ENCODE data around the gene ATP7B.

DNA sequence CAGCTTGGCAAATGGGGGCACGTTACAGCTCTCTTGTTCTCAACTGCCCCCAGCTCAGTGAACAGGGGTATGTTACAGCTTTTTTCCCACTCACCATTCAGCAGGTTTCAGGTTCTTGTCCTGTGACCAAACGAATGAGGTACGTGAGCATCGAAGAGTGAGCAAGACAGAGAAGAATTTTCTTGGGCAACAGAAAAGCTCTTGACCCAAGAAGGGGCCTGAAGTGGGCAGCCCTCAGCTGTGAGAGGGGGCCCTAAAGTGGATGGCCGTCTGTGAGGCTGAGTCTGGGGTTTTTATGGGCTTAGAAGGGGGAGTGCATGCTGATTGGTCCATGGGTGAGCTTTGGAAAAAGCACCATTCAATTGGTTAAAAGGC lies 128.0 kb downstream of the ATP7B start:
- TF ChIP-seq, protein P1, sequence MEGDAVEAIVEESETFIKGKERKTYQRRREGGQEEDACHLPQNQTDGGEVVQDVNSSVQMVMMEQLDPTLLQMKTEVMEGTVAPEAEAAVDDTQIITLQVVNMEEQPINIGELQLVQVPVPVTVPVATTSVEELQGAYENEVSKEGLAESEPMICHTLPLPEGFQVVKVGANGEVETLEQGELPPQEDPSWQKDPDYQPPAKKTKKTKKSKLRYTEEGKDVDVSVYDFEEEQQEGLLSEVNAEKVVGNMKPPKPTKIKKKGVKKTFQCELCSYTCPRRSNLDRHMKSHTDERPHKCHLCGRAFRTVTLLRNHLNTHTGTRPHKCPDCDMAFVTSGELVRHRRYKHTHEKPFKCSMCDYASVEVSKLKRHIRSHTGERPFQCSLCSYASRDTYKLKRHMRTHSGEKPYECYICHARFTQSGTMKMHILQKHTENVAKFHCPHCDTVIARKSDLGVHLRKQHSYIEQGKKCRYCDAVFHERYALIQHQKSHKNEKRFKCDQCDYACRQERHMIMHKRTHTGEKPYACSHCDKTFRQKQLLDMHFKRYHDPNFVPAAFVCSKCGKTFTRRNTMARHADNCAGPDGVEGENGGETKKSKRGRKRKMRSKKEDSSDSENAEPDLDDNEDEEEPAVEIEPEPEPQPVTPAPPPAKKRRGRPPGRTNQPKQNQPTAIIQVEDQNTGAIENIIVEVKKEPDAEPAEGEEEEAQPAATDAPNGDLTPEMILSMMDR (conservative IDR thresholded peaks at IDR 0.05; ENCODE audit: low read depth, low read length): no peak
- no peak for TF ChIP-seq EZH2 (IDR thresholded peaks at IDR 0.05; ENCODE audit: low read length, unreplicated experiment)

Measured in PC-3 (cell line).